ENCODE measurements around the gene GPR35.
"Not testable (repeated sequence)": the region's sequence is repeated elsewhere in the genome, so short reads cannot be mapped to it uniquely, and the experiment has no call there.

GRCh38 chr2:240680185-240680584, 54.9 kb downstream of the GPR35 start:
- TF ChIP-seq, protein P1, sequence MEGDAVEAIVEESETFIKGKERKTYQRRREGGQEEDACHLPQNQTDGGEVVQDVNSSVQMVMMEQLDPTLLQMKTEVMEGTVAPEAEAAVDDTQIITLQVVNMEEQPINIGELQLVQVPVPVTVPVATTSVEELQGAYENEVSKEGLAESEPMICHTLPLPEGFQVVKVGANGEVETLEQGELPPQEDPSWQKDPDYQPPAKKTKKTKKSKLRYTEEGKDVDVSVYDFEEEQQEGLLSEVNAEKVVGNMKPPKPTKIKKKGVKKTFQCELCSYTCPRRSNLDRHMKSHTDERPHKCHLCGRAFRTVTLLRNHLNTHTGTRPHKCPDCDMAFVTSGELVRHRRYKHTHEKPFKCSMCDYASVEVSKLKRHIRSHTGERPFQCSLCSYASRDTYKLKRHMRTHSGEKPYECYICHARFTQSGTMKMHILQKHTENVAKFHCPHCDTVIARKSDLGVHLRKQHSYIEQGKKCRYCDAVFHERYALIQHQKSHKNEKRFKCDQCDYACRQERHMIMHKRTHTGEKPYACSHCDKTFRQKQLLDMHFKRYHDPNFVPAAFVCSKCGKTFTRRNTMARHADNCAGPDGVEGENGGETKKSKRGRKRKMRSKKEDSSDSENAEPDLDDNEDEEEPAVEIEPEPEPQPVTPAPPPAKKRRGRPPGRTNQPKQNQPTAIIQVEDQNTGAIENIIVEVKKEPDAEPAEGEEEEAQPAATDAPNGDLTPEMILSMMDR (IDR thresholded peaks at IDR 0.05; ENCODE audit: low read depth, low read length, missing input control), result not testable (repeated sequence)
- TF ChIP-seq, protein P2, sequence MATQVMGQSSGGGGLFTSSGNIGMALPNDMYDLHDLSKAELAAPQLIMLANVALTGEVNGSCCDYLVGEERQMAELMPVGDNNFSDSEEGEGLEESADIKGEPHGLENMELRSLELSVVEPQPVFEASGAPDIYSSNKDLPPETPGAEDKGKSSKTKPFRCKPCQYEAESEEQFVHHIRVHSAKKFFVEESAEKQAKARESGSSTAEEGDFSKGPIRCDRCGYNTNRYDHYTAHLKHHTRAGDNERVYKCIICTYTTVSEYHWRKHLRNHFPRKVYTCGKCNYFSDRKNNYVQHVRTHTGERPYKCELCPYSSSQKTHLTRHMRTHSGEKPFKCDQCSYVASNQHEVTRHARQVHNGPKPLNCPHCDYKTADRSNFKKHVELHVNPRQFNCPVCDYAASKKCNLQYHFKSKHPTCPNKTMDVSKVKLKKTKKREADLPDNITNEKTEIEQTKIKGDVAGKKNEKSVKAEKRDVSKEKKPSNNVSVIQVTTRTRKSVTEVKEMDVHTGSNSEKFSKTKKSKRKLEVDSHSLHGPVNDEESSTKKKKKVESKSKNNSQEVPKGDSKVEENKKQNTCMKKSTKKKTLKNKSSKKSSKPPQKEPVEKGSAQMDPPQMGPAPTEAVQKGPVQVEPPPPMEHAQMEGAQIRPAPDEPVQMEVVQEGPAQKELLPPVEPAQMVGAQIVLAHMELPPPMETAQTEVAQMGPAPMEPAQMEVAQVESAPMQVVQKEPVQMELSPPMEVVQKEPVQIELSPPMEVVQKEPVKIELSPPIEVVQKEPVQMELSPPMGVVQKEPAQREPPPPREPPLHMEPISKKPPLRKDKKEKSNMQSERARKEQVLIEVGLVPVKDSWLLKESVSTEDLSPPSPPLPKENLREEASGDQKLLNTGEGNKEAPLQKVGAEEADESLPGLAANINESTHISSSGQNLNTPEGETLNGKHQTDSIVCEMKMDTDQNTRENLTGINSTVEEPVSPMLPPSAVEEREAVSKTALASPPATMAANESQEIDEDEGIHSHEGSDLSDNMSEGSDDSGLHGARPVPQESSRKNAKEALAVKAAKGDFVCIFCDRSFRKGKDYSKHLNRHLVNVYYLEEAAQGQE (IDR thresholded peaks at IDR 0.05), result not testable (repeated sequence)
- TF ChIP-seq MAX (IDR thresholded peaks at IDR 0.05), result not testable (repeated sequence)
